Aorta (tissue), 5 donors: ENCODE measurements around the gene FIBCD1. TPM values are rescaled to one million over a fixed set of nuclear protein-coding genes. Genes with fewer than 3 reads are reported as not detected.

ENCODE experiments used
- ATAC-seq: fragments of 200-7000 bp; cut with Tn5 transposase; one replicate; pipeline ENCODE4 v1.9.1; 2022; ENCODE audit warnings: moderate library complexity; ENCODE audit not compliant: low FRiP score
- DNase-seq, 2 donors: peaks; one replicate each; pipeline ENCODE4 v3.0.0-alpha.2; 2020
- H3K27ac ChIP-seq, 2 donors: one replicate each; pipeline ENCODE4 v1.5.1; 2013; ENCODE audit warnings: low read length in 2 of 2, mild to moderate bottlenecking in 2 of 2, moderate library complexity in 2 of 2, control low read depth in 1 of 2, inconsistent platforms in 1 of 2, low read depth in 1 of 2
- H3K27me3 ChIP-seq, 2 donors: one replicate each; pipeline ENCODE4 v1.6.1; 2013; ENCODE audit warnings: control low read depth in 1 of 2, low read length in 1 of 2, mild to moderate bottlenecking in 1 of 2, moderate library complexity in 1 of 2; ENCODE audit not compliant: insufficient read depth in 2 of 2, control insufficient read depth in 1 of 2
- H3K36me3 ChIP-seq, 2 donors: one replicate each; pipeline ENCODE4 v1.6.1; 2013; ENCODE audit warnings: control low read depth in 1 of 2, low read length in 1 of 2, mild to moderate bottlenecking in 1 of 2; ENCODE audit not compliant: insufficient read depth in 2 of 2, control insufficient read depth in 1 of 2
- H3K4me1 ChIP-seq, 2 donors: one replicate each; pipeline ENCODE4 v1.6.1; 2013; ENCODE audit warnings: low read length in 2 of 2, control low read depth in 1 of 2, mild to moderate bottlenecking in 1 of 2, moderate library complexity in 1 of 2; ENCODE audit not compliant: insufficient read depth in 2 of 2, control insufficient read depth in 1 of 2
- H3K4me3 ChIP-seq, 2 donors: one replicate each; pipeline ENCODE4 v1.5.1; 2013; ENCODE audit warnings: low read length in 2 of 2, control low read depth in 1 of 2, mild to moderate bottlenecking in 1 of 2
- H3K9me3 ChIP-seq: one replicate; pipeline ENCODE4 v1.6.1; 2013; ENCODE audit warnings: mild to moderate bottlenecking, low read length; ENCODE audit not compliant: control insufficient read depth
- WGBS, 2 donors: extraction: QIAGEN DNeasy Blood & Tissue Kit; methylation state at CpG; one replicate each; pipeline ENCODE4 v1.1.7; 2013; 5-methylcytosine and 5-hydroxymethylcytosine counted together
- intact Hi-C, 2 donors: fragments of 100-400 bp; cut with DNase I; formaldehyde crosslinking; loops; one replicate each; pipeline versions ENCODE4 v1.14.2 to v1.15.0; 2022
- polyA plus RNA-seq, 2 donors: library from polyadenylated mRNA; stranded (reverse); fragments of 200-250 nt; gene quantifications; one replicate each; pipeline ENCODE4 v1.2.3, GENCODE V29; 2013
- total RNA-seq, 2 donors: library from RNA; stranded (reverse); fragmentation: NEBNext Ultra II Directional; extraction: Animal tissue kit (Norgen Biotek cat#: 25700); gene quantifications; one replicate each; pipeline ENCODE4 v1.2.1, GENCODE V29; 2021
- donor health status: healthy with polysubstance abuse.
- donor health status: Bipolar disorder and iron deficiency.
- donor health status: DM: no; HTN: no; CAD: no.
- donor health status: DM: no; HTN: no; CAD: no.
- donor health status: DM: yes; HTN: yes; CAD: no.

Gene FIBCD1
- total and polyA plus RNA-seq, 4 donors = 0.13 TPM; not detected in 3

DNA sequence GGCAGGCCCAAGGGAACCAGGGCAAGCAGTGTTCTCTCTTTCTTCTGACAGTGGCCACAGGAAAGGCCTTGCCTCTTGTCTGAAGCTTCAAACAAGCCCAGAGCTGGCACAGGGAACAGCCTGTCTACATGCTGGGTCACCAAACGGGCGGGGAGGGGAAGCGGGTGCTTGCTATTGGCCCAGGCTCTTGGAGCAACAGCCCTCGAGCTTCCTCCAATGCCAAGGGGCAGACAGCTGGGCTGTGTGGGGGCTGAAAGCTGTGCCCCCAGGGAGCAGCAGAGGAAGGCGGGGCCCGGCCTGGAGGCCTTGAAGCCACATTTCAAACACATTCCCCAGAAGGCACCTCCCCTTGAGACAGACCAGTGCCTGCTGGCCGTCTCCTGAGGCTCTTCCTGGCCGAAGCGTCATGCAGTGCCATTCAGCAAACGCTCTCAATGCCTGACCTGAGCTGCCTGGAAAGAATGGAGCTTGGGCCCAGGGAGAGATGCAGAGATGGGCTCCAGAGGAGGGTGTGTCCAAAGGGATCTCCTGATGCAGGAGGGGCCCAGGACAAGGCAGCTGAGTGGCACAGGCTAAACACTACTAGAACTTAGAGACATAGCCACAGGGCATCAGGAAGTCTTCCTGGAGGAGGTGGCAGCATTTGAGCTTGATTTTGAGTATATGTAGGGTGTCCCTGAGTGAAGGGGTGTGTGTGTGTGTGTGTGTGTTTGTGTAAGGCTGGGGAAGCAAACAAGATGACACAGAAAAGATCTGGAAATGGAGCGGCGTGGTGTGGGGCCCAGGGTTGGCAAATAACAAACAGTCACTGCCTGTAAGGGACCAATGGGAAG lies 2.5 kb downstream of the FIBCD1 start:
- no peak overlapping the region for H3K4me3 ChIP-seq
- 21 to 23% methylated on average over 11 to 12 of the region's 12 CpGs for WGBS, 2 donors
- H3K27me3 ChIP-seq = no peaks in the 10 kb centered on the region

DNA sequence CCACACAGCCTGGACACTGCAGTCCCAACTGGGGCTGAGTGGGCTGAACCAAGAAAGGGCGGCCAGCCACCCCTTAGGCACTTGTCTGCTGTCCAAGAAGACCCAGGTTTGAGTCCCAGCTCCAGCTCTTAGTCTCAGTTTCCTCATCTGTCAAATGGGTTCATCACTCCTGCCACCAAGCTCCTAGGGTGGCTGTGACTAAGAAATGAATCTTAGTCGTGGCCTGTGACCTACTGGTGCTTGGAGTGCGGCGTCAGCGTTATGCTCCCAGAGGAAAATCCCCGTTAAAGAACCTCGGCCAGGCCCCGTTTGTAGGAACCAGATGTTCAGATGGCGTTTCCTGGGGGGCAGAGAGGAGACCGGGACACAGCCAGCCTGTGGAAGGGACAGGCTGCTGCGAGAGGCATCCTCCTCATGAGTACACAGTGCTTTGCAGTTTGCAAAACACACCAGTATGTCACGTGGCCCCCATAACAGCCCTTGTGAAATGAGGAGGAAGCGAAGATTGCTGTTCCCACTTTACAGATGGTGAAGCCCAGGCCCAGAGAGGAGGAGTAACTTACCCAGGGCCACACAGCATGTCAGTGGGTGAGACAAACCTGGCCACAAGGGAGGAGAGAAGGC lies 3.3 kb downstream of the FIBCD1 start:
- H3K4me3 ChIP-seq = no peak overlapping the region
- no peaks in the 10 kb centered on the region for H3K9me3 ChIP-seq
- ATAC-seq (no peak), DNase-seq (no peak)
- no peaks in the 10 kb centered on the region for H3K4me1 ChIP-seq
- intact Hi-C loops = no loop called here
- 89 to 90% methylated on average over 13 of the region's 13 CpGs for WGBS, 2 donors
- H3K27ac ChIP-seq = no peak overlapping the region
- H3K27me3 ChIP-seq = no peaks in the 10 kb centered on the region
- no peaks in the 10 kb centered on the region for H3K36me3 ChIP-seq

More for the DNA sequence above, 2.5 kb downstream of the FIBCD1 start:
- ATAC-seq (peak; percentile 56), DNase-seq (peak in 1 of 2 donors; percentile 79)
- H3K9me3 ChIP-seq = no peaks in the 10 kb centered on the region
- H3K4me1 ChIP-seq = no peaks in the 10 kb centered on the region
- H3K36me3 ChIP-seq = no peaks in the 10 kb centered on the region
- H3K27ac ChIP-seq = no peak overlapping the region
- intact Hi-C loops = no loop called here

DNA sequence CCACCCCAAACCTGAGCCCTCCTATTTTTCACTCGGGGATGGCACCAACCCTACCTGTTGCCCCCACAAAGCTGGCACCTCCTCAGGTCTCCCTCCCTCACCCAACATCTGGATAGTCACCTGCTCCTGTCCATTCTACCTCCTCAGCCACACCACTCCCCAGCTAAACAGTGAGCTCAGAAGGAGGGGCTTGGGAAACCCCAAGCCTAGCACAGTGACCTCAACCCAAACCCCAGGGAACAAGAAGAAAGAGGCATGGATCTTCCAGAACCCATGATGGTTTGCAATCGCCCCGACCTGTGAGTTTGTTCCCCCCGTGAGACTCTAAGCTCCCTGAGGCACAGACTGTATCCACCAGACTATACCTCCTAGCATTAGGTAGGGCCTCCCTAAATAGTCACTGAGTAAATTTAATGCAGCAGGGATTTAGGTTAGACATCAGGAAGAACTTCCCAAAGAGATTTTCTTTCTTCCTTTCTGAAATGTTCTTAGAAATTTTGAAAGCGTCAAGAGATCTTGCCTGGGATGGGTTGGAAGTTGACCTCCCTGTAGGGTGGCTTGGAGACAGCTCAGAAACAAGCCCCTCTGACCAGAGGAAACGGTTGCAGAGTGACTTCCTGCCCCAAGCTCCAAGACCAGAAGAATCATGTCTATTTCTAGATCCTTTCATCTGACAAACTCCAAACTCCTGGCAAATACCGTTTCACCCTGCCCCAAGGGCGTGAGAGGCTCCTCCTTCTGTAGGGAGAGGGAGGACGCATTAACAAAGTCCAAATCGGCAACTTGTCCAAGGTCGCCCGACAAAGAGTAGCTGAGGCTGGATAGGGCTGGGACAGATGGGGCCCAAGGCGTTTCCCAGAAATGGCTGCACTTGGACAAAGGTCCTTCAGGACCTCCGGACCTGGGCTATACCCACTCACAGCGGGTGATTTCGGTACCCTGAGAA lies 4.1 kb downstream of the FIBCD1 start:
- H3K9me3 ChIP-seq = no peaks in the 10 kb centered on the region
- H3K27ac ChIP-seq = no peak overlapping the region
- intact Hi-C loops = no loop called here
- no peaks in the 10 kb centered on the region for H3K4me1 ChIP-seq
- H3K4me3 ChIP-seq = no peak overlapping the region
- 78% methylated on average over 16 of the region's 16 CpGs for WGBS, 2 donors
- no peak for DNase-seq
- H3K27me3 ChIP-seq = no peaks in the 10 kb centered on the region
- ATAC-seq = no peak
- no peaks in the 10 kb centered on the region for H3K36me3 ChIP-seq

DNA sequence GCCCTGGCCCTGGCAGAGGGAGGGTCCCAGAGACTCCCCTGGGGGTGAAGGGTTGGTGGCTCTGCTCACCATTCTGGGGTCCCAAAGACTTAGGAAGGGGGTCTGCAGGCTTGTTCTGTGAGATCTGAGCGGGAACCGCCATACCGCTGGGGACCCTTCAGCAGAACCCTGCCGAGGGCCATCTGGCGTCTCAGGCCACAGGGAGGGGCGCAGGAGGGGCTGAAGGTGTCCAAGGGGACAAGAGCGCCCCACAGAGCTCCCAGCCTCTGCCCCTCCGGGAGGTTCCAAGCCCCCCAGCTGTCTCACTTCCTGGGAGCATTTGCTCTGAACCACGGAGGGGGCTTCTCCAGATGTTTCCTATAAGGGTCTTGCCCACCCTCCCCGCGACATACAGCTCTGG lies 4.8 kb downstream of the FIBCD1 start:
- intact Hi-C loops = no loop called here
- 70 to 73% methylated on average over 11 of the region's 11 CpGs for WGBS, 2 donors
- no peaks in the 10 kb centered on the region for H3K9me3 ChIP-seq
- H3K4me3 ChIP-seq = no peak overlapping the region
- no peaks in the 10 kb centered on the region for H3K4me1 ChIP-seq
- no peak overlapping the region for H3K27ac ChIP-seq
- no peak for ATAC-seq
- H3K36me3 ChIP-seq = no peaks in the 10 kb centered on the region
- no peaks in the 10 kb centered on the region for H3K27me3 ChIP-seq
- no peak for DNase-seq

DNA sequence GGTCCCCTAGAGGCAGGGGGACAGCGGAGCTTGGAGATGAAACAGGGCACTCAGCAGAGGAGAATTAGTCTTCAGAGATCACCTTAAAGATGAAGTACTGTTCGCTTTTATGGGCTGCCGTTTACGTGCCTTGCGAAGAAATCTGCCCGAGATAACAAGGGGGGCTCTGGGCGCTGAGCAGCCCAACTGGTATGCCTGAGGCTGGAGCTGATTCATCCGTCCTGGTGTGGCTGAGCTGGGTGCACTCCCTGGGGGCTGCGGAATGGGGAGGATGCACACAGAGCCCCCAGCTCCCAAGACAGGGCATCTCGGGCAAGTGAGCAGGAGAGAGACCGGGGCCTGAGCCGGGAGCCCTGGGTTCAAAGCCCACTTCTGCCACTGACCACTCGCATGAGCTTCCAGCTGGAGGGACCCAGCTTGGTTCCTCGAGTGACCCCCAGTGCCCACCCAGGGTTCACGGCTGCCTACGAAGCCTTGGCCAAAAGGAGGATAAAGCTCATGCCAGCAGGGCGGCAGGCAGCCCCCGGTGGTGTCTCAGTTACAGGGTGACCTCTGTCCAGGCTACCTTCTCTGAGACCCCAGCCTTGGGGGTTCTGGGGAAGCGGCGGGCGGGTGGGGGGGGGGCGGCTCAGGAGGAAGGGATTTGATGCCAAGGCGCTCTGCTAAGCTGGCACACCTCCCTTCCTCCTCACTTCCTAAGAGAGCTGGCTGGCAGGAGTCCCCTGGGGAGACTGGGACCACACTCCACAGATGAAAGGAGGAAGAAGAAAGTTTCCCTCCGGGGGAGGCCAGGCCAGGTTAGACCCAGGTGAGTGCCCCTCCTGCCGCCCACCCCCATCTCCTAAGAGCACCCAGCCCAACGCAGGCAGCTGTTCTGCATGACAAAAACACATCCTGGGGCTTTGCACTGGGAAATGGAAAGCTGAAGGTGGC lies 5.7 kb downstream of the FIBCD1 start:
- DNase-seq (no peak), ATAC-seq (no peak)
- no peak overlapping the region for H3K4me3 ChIP-seq
- H3K27ac ChIP-seq = no peak overlapping the region
- intact Hi-C loops = no loop called here
- no peaks in the 10 kb centered on the region for H3K4me1 ChIP-seq
- H3K9me3 ChIP-seq = no peaks in the 10 kb centered on the region
- WGBS, 2 donors = 10 to 12% methylated on average over 25 to 26 of the region's 26 CpGs
- H3K36me3 ChIP-seq = no peaks in the 10 kb centered on the region
- H3K27me3 ChIP-seq = no peaks in the 10 kb centered on the region

DNA sequence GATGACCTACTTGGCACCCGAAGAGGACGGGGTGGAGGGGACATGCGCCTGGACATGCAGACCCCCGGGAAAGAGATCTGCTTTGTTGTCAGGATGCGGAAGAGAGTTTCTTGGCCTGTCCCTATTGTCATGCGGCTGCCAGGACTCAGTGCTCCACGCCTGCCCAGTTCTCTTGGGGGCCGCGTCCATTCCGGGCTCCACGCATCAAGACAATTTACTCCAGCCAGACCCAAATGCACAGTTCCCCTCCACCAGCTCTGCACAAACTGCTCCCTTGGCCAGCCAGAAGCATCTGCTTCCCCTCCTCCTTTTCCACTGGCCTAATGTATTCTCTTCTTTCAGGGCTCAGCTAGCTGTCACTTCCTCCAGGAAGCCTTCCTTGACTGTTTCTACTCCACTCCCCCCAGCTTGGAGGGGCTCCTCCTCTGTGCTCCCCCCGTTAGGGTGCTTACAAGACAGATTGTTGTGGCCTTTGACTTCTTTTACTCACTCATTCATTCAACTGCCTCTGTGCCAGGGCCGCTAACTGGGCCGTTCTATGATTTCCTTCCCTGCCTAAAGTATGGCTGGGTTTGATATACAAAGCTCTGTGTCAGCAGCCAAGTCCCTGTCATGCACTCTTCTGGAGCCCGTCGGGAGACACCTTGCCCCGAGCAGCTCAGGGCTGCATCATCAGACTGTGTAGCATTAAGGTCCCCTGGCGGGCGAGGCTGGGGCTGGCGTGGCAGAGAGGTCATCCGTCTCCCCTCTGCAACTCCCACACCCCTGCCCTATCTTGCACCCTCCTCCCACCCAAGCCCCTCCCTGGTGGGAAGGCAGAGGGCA lies 6.6 kb downstream of the FIBCD1 start:
- no peak for ATAC-seq
- Histone ChIP-seq H3K4me3 (no peak overlapping the region), H3K27ac (no peak overlapping the region), H3K9me3 (no peaks in the 10 kb centered on the region), H3K27me3 (no peaks in the 10 kb centered on the region), H3K36me3 (no peaks in the 10 kb centered on the region), H3K4me1 (no peaks in the 10 kb centered on the region)
- 69 to 73% methylated on average over 21 of the region's 21 CpGs for WGBS, 2 donors
- intact Hi-C loops = no loop called here
- no peak for DNase-seq

DNA sequence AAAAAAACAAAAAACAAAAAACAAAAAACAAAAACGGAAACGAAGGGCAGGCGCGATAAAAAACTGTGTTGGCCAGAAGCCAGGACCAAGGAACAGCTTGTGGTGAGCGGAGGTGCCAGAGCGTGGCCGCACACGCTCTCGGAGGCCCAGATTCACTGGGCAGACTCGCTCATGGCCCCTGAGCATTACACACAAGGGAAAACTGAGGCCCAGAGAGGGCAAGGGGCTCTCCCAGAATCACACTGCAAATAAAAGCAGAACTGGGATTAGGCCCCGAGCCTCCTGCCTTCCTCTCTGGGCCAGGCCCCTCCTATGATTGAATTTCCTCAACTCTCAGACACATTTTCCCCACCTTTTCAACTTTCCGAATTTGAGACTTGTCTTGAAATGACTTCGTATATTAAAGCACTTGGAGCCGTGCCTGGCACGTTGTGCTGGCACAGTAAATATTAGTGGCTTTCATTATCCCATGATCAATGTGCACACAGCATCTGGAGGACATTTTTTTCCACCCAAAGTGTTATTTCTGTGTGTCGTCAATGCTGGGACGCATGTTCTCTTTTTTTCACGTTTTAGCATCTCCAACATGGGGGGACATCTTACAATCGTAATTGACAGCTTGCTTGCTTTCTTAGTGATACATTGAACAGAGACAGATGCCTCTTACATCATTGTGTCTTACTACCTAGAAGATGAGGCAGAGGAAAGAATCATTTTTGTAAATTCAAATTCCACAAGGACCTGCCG lies 7.4 kb downstream of the FIBCD1 start:
- intact Hi-C loops = no loop called here
- no peaks in the 10 kb centered on the region for H3K4me1 ChIP-seq
- no peaks in the 10 kb centered on the region for H3K27me3 ChIP-seq
- 81 to 82% methylated on average over 20 of the region's 20 CpGs for WGBS, 2 donors
- H3K4me3 ChIP-seq = no peak overlapping the region
- no peak for DNase-seq
- no peaks in the 10 kb centered on the region for H3K9me3 ChIP-seq
- H3K27ac ChIP-seq = no peak overlapping the region
- ATAC-seq = no peak
- no peaks in the 10 kb centered on the region for H3K36me3 ChIP-seq
